Measurements from ENCODE around the gene CNOT6. TPM values are rescaled to one million over a fixed set of nuclear protein-coding genes. Genes with fewer than 3 reads are reported as not detected.

The CNOT6 gene
- total RNA-seq, 2 donors from 2014 or later: 18.4 to 20.1 TPM

DNA sequence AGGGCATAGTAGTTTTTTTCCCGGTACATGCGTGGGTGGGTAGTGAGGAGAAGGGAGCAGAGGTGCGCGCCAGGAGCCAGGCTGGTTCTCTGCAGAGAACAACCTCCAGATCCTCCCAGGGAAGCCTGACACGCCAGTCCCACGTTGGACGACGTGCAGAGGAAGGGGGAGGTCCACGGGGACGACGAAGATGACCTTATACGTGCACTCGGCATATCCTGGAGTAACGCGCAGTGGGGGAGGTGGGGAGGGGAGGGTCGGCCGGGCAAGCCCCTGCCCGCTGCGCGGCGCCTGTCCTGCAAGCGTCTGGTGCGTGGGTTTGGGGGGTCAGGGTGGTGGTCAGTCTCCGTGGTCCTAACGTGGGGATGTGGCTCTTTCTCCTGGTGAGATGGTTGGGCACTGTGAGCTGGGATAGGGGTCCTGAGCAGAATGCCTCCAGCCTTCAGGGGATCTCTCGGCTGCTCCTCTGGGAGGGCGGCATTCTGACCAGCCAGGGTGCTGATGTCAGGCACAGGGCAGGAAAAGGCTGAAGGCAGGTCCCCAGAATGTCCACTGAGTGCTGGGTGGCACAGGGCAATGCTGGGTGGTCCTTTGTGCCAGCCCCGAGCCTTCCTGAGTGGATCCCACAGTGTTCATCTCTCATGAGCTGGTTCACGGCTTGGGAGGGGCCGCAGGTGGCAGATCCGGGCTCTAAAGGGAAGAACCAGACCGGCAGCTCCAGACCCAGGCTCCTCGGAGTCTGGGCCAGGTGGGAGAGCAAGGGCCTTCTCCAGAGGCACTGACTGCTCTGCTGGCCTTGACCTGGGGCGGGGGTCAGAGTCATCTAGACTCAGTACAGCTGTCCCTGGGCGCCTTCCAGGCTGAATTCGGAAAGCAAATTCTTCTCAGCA is 107.7 kb downstream of the CNOT6 start:
- DNase-seq (ENCODE audit: low spot score): no peak
- no peaks in the 10 kb centered on the region for H3K4me1 ChIP-seq (replicated peaks)
- no peak overlapping the region for H3K27ac ChIP-seq
- H3K4me3 ChIP-seq: no peak overlapping the region
- intact Hi-C loops (cut with DNase I): no loop called here
- H3K36me3 ChIP-seq: no peaks in the 10 kb centered on the region
- H3K27me3 ChIP-seq (replicated peaks; ENCODE audit: insufficient read depth): no peaks in the 10 kb centered on the region
- WGBS: 76% methylated on average over 36 of the region's 36 CpGs
- TF ChIP-seq POLR2AphosphoS5 (IDR thresholded peaks at IDR 0.05): no peak
- TF ChIP-seq, protein P1, sequence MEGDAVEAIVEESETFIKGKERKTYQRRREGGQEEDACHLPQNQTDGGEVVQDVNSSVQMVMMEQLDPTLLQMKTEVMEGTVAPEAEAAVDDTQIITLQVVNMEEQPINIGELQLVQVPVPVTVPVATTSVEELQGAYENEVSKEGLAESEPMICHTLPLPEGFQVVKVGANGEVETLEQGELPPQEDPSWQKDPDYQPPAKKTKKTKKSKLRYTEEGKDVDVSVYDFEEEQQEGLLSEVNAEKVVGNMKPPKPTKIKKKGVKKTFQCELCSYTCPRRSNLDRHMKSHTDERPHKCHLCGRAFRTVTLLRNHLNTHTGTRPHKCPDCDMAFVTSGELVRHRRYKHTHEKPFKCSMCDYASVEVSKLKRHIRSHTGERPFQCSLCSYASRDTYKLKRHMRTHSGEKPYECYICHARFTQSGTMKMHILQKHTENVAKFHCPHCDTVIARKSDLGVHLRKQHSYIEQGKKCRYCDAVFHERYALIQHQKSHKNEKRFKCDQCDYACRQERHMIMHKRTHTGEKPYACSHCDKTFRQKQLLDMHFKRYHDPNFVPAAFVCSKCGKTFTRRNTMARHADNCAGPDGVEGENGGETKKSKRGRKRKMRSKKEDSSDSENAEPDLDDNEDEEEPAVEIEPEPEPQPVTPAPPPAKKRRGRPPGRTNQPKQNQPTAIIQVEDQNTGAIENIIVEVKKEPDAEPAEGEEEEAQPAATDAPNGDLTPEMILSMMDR (IDR thresholded peaks at IDR 0.05): no peak
- TF ChIP-seq POLR2A (IDR thresholded peaks at IDR 0.05): no peak
- H3K9me3 ChIP-seq: no peaks in the 10 kb centered on the region

- no peaks in the 10 kb centered on the region for H3K9me3 ChIP-seq
- TF ChIP-seq, protein P1 (IDR thresholded peaks at IDR 0.05): no peak
- TF ChIP-seq POLR2A (IDR thresholded peaks at IDR 0.05) (no peak), POLR2AphosphoS5 (IDR thresholded peaks at IDR 0.05) (no peak)
- no peaks in the 10 kb centered on the region for H3K36me3 ChIP-seq
- no peak overlapping the region for H3K4me3 ChIP-seq
- 68% methylated on average over 15 of the region's 15 CpGs for WGBS
- no peaks in the 10 kb centered on the region for H3K4me1 ChIP-seq (replicated peaks)
- intact Hi-C loops (cut with DNase I): no loop called here
- no peaks in the 10 kb centered on the region for H3K27me3 ChIP-seq (replicated peaks; ENCODE audit: insufficient read depth)
- DNase-seq (ENCODE audit: low spot score): no peak
- H3K27ac ChIP-seq: no peak overlapping the region
These were observed 108.4 kb downstream of the CNOT6 start for GRCh38 chr5:180602481-180603075.

GRCh38 chr5:180603076-180603594 is 109.0 kb downstream of the CNOT6 start:
- H3K4me1 ChIP-seq (replicated peaks): no peaks in the 10 kb centered on the region
- no peaks in the 10 kb centered on the region for H3K27me3 ChIP-seq (replicated peaks; ENCODE audit: insufficient read depth)
- H3K36me3 ChIP-seq: no peaks in the 10 kb centered on the region
- intact Hi-C loops (cut with DNase I): no loop called here
- 89% methylated on average over 19 of the region's 19 CpGs for WGBS
- no peak overlapping the region for H3K27ac ChIP-seq
- H3K9me3 ChIP-seq: no peaks in the 10 kb centered on the region
- TF ChIP-seq, protein P1 (IDR thresholded peaks at IDR 0.05): no peak
- no peak for TF ChIP-seq POLR2A (IDR thresholded peaks at IDR 0.05)
- TF ChIP-seq POLR2AphosphoS5 (IDR thresholded peaks at IDR 0.05): no peak
- DNase-seq (ENCODE audit: low spot score): no peak
- H3K4me3 ChIP-seq: no peak overlapping the region

GRCh38 chr5:180604271-180604670 is 110.1 kb downstream of the CNOT6 start:
- intact Hi-C loops (cut with DNase I): no loop called here
- no peaks in the 10 kb centered on the region for H3K4me1 ChIP-seq (replicated peaks)
- 87% methylated on average over 13 of the region's 13 CpGs for WGBS

More at GRCh38 chr5:180604271-180604670, 110.1 kb downstream of the CNOT6 start:
- H3K27me3 ChIP-seq (replicated peaks; ENCODE audit: insufficient read depth): no peaks in the 10 kb centered on the region
- H3K4me3 ChIP-seq: no peak overlapping the region
- TF ChIP-seq POLR2A (IDR thresholded peaks at IDR 0.05) (no peak), POLR2AphosphoS5 (IDR thresholded peaks at IDR 0.05) (no peak)
- TF ChIP-seq, protein P1 (IDR thresholded peaks at IDR 0.05): no peak
- H3K36me3 ChIP-seq: no peaks in the 10 kb centered on the region
- DNase-seq (ENCODE audit: low spot score): no peak
- no peaks in the 10 kb centered on the region for H3K9me3 ChIP-seq
- no peak overlapping the region for H3K27ac ChIP-seq

All from prostate gland (tissue), 2 donors.